SK-N-SH (cell line): Measurements from ENCODE around the gene ERH.
"Not testable (repeated sequence)": the region's sequence is repeated elsewhere in the genome, so short reads cannot be mapped to it uniquely, and the experiment has no call there.

Source experiments
- CHD2 ChIP-seq: fragments of 150-350 bp; IDR thresholded peaks from 2 replicates; pipeline ENCODE4 v1.6.1; 2018; ENCODE audit warnings: low read length; ENCODE audit not compliant: partially characterized antibody
- ELF1 ChIP-seq: IDR thresholded peaks from 2 replicates; pipeline ENCODE4 v1.4.0; 2012
- EP300 ChIP-seq, 2 experiments: IDR thresholded peaks; 2 replicates each; pipeline versions ENCODE4 v1.4.0 to v1.6.1; 2012; ENCODE audit warnings: borderline replicate concordance in 1 of 2, low read depth in 1 of 2, low read length in 1 of 2
- POLR2AphosphoS5 ChIP-seq: IDR thresholded peaks from 2 replicates; pipeline ENCODE4 v1.6.1; 2012; ENCODE audit warnings: low read depth, low read length
- RAD21 ChIP-seq: IDR thresholded peaks from 2 replicates; pipeline ENCODE4 v1.6.1; 2012; ENCODE audit warnings: mild to moderate bottlenecking, low read length
- RFX5 ChIP-seq: IDR thresholded peaks from 2 replicates; pipeline ENCODE4 v1.6.1; 2012; ENCODE audit warnings: mild to moderate bottlenecking, improper control_type of control experiment, low read length
- SMC3 ChIP-seq: IDR thresholded peaks from 2 replicates; pipeline ENCODE4 v1.6.1; 2012; ENCODE audit warnings: low read depth, low read length, improper control_type of control experiment
- TF ChIP-seq, protein P1 (sequence below): IDR thresholded peaks from 2 replicates; pipeline ENCODE4 v1.4.0; 2012; ENCODE audit warnings: low read depth
- TF ChIP-seq, protein P2 (sequence below): fragments of 200-600 bp; sonication (generic); IDR thresholded peaks from 2 replicates; pipeline ENCODE4 v1.6.1; 2017; ENCODE audit warnings: antibody characterized with exemption, mild to moderate bottlenecking, moderate library complexity
- TF ChIP-seq, protein P3 (sequence below): IDR thresholded peaks from 2 replicates; pipeline ENCODE4 v1.6.1; 2012; ENCODE audit warnings: mild to moderate bottlenecking, low read depth, low read length, moderate library complexity

DNA sequence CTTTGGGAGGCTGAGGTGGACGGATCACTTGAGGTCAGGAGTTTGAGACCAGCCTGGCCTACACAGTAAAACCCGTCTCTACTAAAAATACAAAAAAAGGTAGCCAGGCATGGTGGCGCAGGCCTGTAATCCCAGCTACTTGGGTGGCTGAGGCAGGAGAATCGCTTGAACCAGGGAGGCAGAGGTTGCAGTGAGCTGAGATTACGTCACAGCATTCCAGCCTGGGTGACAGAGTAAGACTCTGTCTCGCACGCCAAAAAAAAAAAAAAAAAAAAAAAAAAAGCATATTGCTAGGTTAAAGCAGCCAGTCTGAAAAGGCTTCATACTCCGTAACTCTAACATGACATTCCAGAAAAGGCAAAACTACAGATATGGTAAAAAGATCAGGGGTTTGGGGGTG is 6.7 kb downstream of the ERH start:
- TF ChIP-seq, protein P1, sequence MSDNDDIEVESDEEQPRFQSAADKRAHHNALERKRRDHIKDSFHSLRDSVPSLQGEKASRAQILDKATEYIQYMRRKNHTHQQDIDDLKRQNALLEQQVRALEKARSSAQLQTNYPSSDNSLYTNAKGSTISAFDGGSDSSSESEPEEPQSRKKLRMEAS, result not testable (repeated sequence)
- TF ChIP-seq RFX5; EP300 (IDR thresholded peaks at IDR 0.05; ENCODE audit: borderline replicate concordance in 1 of 2, low read depth in 1 of 2, low read length in 1 of 2); CHD2; RAD21; POLR2AphosphoS5; SMC3; ELF1: not testable (repeated sequence)
- TF ChIP-seq, protein P2, sequence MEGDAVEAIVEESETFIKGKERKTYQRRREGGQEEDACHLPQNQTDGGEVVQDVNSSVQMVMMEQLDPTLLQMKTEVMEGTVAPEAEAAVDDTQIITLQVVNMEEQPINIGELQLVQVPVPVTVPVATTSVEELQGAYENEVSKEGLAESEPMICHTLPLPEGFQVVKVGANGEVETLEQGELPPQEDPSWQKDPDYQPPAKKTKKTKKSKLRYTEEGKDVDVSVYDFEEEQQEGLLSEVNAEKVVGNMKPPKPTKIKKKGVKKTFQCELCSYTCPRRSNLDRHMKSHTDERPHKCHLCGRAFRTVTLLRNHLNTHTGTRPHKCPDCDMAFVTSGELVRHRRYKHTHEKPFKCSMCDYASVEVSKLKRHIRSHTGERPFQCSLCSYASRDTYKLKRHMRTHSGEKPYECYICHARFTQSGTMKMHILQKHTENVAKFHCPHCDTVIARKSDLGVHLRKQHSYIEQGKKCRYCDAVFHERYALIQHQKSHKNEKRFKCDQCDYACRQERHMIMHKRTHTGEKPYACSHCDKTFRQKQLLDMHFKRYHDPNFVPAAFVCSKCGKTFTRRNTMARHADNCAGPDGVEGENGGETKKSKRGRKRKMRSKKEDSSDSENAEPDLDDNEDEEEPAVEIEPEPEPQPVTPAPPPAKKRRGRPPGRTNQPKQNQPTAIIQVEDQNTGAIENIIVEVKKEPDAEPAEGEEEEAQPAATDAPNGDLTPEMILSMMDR, result not testable (repeated sequence)
- TF ChIP-seq, protein P3, sequence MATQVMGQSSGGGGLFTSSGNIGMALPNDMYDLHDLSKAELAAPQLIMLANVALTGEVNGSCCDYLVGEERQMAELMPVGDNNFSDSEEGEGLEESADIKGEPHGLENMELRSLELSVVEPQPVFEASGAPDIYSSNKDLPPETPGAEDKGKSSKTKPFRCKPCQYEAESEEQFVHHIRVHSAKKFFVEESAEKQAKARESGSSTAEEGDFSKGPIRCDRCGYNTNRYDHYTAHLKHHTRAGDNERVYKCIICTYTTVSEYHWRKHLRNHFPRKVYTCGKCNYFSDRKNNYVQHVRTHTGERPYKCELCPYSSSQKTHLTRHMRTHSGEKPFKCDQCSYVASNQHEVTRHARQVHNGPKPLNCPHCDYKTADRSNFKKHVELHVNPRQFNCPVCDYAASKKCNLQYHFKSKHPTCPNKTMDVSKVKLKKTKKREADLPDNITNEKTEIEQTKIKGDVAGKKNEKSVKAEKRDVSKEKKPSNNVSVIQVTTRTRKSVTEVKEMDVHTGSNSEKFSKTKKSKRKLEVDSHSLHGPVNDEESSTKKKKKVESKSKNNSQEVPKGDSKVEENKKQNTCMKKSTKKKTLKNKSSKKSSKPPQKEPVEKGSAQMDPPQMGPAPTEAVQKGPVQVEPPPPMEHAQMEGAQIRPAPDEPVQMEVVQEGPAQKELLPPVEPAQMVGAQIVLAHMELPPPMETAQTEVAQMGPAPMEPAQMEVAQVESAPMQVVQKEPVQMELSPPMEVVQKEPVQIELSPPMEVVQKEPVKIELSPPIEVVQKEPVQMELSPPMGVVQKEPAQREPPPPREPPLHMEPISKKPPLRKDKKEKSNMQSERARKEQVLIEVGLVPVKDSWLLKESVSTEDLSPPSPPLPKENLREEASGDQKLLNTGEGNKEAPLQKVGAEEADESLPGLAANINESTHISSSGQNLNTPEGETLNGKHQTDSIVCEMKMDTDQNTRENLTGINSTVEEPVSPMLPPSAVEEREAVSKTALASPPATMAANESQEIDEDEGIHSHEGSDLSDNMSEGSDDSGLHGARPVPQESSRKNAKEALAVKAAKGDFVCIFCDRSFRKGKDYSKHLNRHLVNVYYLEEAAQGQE, result not testable (repeated sequence)
